H1 (cell line): ENCODE results near the gene NR2C2.

Experiments used
- SIRT6 ChIP-seq: IDR thresholded peaks from one replicate; pipeline ENCODE4 v1.7.1; 2012; ENCODE audit warnings: low read length, inconsistent platforms
- TF ChIP-seq, protein P1 (sequence below), 3 experiments: IDR thresholded peaks; 1 replicate in 2 of 3; 2 replicates in 1 of 3; pipeline versions ENCODE4 v1.5.1 to v1.6.1; 2011; ENCODE audit warnings: low read length in 3 of 3, mild to moderate bottlenecking in 3 of 3, inconsistent platforms in 2 of 3, low read depth in 1 of 3, moderate library complexity in 1 of 3; ENCODE audit not compliant: insufficient read depth in 1 of 3; ENCODE audit errors: control extremely low read depth in 1 of 3

- TF ChIP-seq, protein P1, sequence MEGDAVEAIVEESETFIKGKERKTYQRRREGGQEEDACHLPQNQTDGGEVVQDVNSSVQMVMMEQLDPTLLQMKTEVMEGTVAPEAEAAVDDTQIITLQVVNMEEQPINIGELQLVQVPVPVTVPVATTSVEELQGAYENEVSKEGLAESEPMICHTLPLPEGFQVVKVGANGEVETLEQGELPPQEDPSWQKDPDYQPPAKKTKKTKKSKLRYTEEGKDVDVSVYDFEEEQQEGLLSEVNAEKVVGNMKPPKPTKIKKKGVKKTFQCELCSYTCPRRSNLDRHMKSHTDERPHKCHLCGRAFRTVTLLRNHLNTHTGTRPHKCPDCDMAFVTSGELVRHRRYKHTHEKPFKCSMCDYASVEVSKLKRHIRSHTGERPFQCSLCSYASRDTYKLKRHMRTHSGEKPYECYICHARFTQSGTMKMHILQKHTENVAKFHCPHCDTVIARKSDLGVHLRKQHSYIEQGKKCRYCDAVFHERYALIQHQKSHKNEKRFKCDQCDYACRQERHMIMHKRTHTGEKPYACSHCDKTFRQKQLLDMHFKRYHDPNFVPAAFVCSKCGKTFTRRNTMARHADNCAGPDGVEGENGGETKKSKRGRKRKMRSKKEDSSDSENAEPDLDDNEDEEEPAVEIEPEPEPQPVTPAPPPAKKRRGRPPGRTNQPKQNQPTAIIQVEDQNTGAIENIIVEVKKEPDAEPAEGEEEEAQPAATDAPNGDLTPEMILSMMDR (IDR thresholded peaks at IDR 0.05; ENCODE audit: control extremely low read depth in 1 of 3, insufficient read depth in 1 of 3, low read depth in 1 of 3, low read length in 3 of 3), result no peak
- no peak for TF ChIP-seq SIRT6
Observed at GRCh38 chr3:15083252-15083651, 135.9 kb downstream of the NR2C2 start.
